Subcutaneous preadipocyte (primary cell): ENCODE results near the gene MRPL34. TPM values are rescaled to one million over a fixed set of nuclear protein-coding genes. Genes with fewer than 3 reads are reported as not detected.

ENCODE experiments used
- total RNA-seq: library from RNA; depleted of rRNA; stranded (reverse); fragments of >200 nt; gene quantifications from 2 replicates; pipeline ENCODE4 v1.2.3, GENCODE V29; 2012

MRPL34 gene
- 29.1 and 30.9 TPM in 2 replicates for total RNA-seq

DNA sequence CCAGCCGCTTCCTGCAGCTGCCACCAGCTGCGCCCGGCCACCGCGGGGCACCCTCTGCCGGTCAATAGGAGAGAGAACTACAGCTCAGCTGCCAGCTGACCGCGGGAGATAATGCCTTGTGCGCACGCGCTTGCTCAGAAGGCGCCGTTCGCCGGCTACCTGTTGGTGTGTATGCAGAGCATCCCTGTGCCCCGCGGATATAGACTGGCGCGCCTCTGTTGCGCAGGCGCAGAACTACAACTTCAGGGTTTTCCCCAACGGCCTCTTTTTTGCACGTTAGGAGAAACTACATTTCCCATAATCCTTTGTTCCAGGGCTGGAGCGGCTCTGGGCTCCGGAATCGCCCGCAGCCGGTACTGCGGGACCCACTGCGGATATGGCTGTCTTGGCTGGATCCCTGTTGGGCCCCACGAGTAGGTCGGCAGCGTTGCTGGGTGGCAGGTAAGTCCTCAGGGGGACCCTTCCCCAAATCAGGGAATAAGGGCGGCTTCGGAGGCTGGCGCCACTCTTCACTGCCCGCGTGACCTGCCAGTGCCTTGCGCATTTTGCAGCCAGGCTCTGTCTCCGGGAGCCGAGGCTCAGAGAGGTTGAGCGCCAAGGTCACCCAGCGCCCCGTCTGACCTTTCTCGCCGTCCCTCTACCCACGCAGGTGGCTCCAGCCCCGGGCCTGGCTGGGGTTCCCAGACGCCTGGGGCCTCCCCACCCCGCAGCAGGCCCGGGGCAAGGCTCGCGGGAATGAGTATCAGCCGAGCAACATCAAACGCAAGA, at the start of gene MRPL34:
Gene MRPL34, plus strand, starts transcription at position 356 of the 768 bp plus-strand sequence. Its CDS starts 21 bp downstream, at position 377.

DNA sequence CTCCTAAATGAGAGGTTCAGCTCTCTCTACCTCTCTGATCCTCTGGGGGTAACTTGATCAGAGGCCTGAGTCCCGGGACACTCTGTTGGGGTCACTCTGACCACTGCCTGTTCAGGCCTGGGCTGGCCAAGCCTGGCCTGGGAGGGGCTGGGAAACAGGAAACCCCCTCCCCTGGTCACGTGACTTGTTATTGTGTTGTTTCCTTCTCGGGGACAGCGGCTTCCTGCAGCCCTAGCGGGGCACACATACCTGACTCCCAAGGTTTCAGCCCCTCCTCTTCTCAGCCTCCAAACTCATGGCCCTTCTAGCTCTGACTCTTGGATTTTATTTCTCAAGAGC, 41.1 kb upstream of the MRPL34 start, which contains the start of gene USHBP1:
Gene USHBP1, minus strand, starts transcription at position 105 of the 339 bp plus-strand sequence. CDS start 446 bp downstream, outside the sequence.

DNA sequence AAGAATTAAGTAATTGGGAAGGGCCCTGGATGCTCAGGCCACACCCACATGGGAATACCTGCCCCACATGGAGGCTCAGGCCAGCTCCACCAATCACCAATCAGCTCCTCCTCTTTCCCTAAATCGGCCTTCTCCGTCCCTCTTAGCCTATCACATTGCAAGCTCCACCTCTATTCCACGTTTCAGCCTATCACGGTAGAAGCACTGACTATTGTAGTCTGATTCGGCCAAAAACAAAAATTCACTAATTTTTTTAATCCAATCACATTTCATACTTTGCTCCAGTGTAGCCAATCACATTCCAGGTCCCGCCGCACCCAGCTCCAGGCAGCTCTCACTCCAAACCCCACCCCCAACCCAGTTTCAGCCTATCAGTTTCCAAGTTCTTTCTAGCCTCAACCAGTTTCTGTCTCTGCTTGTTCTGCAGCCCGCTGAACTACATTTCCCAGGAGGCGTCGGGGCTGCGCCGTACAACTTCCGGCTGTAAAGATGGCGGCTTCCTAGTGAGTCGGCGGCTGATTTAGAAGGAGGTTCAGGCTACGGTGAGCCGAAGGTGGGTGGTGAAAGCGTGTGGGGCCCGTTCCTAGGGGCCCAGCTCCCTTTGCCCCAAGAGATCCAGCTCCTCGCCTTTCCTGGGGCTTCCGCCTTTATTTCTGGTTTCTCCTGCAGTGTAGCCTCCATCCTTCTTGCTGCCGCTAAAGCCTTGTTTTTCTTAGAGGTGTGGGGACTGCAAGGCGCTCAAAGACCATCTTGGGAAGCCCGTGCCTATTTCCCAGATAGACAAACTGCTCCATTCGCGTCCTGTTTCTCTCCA, 38.5 kb upstream of the MRPL34 start, which contains the start of gene BABAM1:
Gene BABAM1, plus strand, starts transcription at position 469 of the 814 bp plus-strand sequence. CDS start 1,364 bp downstream, outside the sequence.

DNA sequence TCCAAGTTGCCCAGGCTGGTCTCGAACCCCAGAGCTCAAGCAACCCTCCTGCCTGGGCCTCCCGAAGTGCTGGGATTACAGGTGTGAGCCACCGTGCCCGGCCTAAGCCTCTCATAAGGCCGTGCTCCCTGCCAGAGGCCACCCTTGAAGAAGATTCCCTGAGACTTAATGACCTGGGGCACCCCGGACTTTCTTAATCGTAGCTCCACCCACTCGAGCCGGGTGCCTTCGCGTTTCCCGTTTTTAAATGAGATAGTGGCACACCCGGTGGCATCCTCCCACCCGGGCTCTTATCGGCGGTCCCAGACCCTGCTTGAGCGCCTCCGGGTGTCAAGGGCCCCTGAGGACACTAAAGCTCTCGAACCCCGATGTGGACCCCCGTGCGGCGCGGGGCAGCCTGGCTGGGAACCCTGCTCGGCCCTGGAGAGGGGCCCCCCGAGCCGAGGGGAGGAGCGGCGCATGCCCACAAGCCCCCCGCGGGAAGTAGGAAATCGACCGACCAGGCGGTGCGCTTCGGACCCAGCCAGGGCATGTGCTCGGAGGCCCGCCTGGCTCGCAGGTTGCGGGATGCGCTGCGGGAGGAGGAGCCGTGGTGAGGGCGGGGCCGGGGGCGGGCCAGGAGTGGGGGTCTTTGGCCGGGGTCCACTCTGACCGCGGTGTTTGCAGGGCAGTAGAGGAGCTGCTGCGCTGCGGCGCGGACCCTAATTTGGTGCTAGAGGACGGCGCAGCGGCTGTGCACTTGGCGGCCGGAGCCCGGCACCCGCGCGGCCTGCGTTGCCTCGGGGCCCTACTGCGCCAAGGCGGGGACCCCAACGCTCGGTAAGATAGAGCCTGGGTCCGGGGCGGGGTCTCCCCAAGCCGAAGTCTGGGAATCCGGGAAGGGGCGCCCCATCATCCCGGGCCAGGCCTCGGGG, 24.0 kb upstream of the MRPL34 start, which contains the start of gene ANKLE1:
Gene ANKLE1, plus strand, starts transcription at position 511 of the 914 bp plus-strand sequence. Its CDS starts 20 bp downstream, at position 531.

DNA sequence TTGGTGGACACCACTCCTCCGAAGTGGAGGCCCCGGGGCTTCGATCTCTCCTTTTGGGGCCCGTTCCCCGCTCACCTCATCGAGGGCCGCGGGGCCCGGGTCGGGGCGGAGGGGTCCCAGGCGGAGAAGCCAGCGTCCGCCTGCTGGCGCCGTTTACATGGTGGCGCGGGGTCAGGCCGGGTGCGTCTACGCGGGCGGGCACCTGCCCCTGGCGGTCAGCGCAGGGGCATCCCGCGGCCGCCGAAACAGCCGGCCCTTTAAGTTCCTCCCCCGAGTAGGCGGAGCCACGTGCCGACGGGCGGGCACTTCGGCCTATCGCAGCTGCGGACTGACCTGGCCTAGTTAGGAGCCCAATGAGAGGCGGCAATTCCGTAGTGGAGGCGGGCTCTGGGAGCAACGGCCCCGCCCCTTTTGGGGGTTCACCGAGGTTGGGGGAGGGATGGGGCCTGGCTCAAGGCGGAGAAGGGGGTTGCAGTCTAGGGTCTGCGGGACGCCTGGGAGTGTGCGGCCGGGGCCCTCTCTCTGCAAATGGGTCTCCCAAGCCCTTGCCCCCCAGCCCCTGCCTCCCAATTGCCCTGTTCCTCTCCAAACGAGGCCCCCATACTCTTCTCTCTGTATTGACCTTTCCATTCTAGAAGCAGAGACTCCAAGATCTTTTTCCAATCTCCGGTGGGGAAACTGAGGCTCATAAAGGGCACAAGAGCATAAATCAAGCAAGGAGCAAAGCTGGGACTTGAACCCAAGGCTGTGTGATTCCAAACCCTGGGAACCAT, 2.3 kb upstream of the MRPL34 start, which contains the start of gene ABHD8:
Gene ABHD8, minus strand, starts transcription at position 259 of the 773 bp plus-strand sequence. CDS start 1,809 bp downstream, outside the sequence.

DNA sequence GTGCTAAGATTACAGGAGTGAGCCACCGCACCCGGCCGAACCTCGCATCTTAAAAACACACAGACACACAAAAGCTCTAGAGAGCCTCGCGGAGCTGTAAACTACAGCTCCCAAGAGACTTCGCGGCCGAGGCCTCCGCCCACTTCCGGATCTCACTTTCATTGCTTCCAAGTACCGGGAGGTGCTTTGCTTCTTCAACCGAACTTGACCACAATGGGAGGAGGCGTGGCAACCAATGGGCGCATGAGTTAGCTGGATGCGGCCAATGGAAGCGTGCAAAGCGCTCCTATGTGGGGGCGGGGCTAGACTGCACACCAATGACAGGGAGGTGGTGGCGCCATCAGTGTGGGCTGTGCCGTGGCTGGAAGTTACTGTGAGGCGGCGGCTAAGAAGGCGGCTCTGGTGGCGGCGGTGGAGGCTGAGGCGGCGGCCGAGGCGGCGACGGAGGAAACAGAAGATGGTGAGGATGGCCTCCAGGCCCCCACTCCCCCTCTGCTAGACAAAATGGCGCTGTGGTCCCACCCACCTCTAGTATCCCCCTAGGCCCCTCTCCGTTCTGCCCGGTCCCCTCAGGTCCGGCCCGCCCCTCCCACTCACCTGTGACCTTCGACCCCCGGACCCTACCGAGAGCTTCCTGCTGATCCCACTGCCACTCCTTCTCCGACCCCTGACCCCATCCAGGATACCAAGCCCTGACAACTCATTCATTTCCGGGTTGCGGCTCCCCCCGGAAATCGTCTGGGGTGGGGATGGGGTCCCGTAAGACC, 3.7 kb downstream of the MRPL34 start, which contains the start of gene DDA1:
Gene DDA1, plus strand, starts transcription at position 366 of the 767 bp plus-strand sequence. Its CDS starts 92 bp downstream, at position 458.

DNA sequence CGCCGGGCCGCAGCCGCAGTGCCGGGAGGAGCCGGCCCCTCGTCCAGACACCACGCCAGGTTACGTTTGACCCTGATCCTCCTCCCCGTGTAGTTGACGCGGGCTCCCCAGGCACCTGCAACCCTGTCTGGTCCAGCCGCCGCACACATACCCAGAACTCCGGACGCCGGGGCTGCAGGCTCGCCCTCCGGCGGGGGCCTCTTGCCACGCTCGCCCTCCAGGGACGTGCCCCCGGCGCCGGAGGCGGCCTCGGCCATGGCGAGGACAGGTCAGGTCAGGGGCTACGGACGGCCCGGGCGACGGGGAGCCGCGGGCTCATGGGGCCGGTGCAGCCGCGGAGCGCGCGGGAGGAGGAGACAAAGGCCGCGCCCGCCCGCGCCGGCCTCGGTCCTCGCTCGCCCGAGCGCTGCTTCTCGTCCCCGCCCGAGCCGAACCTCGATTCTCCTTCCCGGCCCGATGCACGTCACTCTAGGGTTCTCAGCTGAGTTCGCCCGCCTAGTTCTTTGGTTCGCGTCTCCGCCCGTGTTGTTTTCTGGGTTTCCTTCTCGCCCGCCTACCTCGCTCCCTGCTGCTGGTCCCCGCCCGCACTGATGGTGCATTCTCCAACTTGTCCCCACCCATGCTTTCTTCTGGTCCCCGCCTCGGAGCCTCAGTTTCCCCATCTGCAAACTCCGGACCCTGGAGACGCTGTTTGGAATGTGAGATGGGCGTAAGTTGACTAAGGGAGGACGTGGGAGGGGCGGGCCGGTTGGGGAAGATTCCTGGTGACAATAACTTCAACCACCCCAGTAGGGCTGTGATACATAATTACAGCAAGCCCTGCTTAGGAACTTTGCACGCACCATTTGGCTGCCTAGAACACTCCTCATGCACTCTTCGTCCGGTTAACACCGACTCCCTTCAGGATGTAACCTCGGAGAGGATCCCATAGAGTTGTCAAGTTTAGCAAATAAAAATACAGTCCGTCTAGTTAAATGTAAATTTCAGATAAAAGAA, 29.0 kb downstream of the MRPL34 start, which contains the start of gene ANO8:
Gene ANO8, minus strand, starts transcription at position 442 of the 996 bp plus-strand sequence. Its CDS starts 185 bp downstream, at position 257.

DNA sequence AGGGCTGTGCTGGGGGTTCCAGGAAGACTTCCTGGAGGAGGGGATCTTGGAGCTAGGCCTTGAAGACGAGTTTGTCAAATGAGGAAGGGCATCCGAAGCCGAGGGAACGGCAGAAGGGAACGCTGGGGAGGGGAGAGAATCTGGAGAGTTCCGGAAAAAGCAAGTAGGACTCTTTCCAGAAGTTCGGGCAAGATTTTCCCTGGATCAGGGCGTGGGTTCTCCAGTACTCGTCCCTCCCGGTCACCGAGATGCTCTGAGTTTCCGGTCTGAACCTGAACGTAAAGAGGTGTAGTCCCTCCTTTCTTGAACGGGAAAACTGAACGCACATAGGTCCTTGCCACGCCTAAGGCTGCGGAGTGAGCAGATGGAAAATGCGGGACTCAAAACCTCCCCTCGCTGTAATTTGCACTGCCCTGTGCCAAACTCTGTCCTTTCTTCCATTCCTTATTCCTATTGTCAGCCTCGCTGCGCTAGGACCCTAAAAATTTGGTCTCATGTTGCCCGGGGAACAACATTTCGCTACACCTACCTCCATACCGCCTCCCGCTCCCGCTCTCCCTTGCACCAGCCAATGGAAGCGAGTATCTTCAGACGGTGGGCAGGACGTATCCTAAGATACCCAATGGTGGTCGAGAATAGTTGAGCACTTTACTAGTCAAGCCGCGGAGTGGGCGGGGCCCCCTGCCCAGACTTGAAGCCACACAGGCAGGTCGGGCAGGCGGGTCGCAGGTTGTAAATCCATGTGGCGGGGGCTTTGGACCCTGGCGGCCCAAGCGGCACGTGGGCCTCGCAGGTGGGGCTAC, 31.4 kb downstream of the MRPL34 start, which contains the start of gene GTPBP3:
Gene GTPBP3, plus strand, starts transcription at position 682 of the 803 bp plus-strand sequence. Its CDS starts 59 bp downstream, at position 741.

Other genes with a start within 250 kb of the MRPL34 start
- 3.3 and 6.3 TPM in 2 replicates for gene HAUS8, start 230.4 kb upstream of the MRPL34 start, total RNA-seq
- 71.3 and 85.0 TPM in 2 replicates for gene MYO9B, start 230.1 kb upstream of the MRPL34 start, total RNA-seq
- gene USE1, start 90.5 kb upstream of the MRPL34 start, total RNA-seq, result 16.2 and 22.8 TPM in 2 replicates
- 2.5 and 2.9 TPM in 2 replicates for gene OCEL1, start 79.6 kb upstream of the MRPL34 start, total RNA-seq
- 26.8 and 40.1 TPM in 2 replicates for gene NR2F6, start 60.0 kb upstream of the MRPL34 start, total RNA-seq
- gene USHBP1, start 41.1 kb upstream of the MRPL34 start, total RNA-seq, result under 0.01 TPM in 1 of 2 replicates, not detected in the other
- 91.7 and 105 TPM in 2 replicates for gene BABAM1, start 38.4 kb upstream of the MRPL34 start, total RNA-seq
- 0.37 and 0.39 TPM in 2 replicates for gene ANKLE1, start 24.0 kb upstream of the MRPL34 start, total RNA-seq
- 6.6 and 9.0 TPM in 2 replicates for gene ABHD8, start 2.4 kb upstream of the MRPL34 start, total RNA-seq
- 7.7 and 15.4 TPM in 2 replicates for gene DDA1, start 3.7 kb downstream of the MRPL34 start, total RNA-seq
- 4.8 and 5.1 TPM in 2 replicates for gene ANO8, start 29.0 kb downstream of the MRPL34 start, total RNA-seq
- gene GTPBP3, start 31.7 kb downstream of the MRPL34 start, total RNA-seq, result 10.3 and 18.8 TPM in 2 replicates
- not detected in 2 replicates for gene PLVAP, start 71.5 kb downstream of the MRPL34 start, total RNA-seq
- not detected in 2 replicates for gene CCDC194, start 88.3 kb downstream of the MRPL34 start, total RNA-seq
- gene BST2, start 99.8 kb downstream of the MRPL34 start, total RNA-seq, result 0.20 and 1.8 TPM in 2 replicates
- gene MVB12A, start 114.2 kb downstream of the MRPL34 start, total RNA-seq, result 45.7 and 49.2 TPM in 2 replicates
- not detected in 2 replicates for gene TMEM221, start 142.8 kb downstream of the MRPL34 start, total RNA-seq
- gene NXNL1, start 155.1 kb downstream of the MRPL34 start, total RNA-seq, result not detected in 2 replicates
- gene SLC27A1, start 164.7 kb downstream of the MRPL34 start, total RNA-seq, result 15.8 and 26.1 TPM in 2 replicates
- 49.9 and 60.6 TPM in 2 replicates for gene PGLS, start 205.8 kb downstream of the MRPL34 start, total RNA-seq
- gene COLGALT1, start 249.8 kb downstream of the MRPL34 start, total RNA-seq, result 104 and 126 TPM in 2 replicates